IMR-90 (cell line): Measurements from ENCODE around the gene ITFG1.

Source experiments
- BHLHE40 ChIP-seq: fragments of 150-350 bp; IDR thresholded peaks from 2 replicates; pipeline ENCODE4 v1.6.1; 2016; ENCODE audit warnings: mild to moderate bottlenecking, low read depth, low read length
- CEBPB ChIP-seq: IDR thresholded peaks from 2 replicates; pipeline ENCODE4 v1.6.1; 2012; ENCODE audit warnings: low read depth, low read length, improper control_type of control experiment
- CHD1 ChIP-seq: IDR thresholded peaks from 2 replicates; pipeline ENCODE4 v1.6.1; 2012; ENCODE audit warnings: low read depth, low read length, improper control_type of control experiment
- FOS ChIP-seq: fragments of 150-350 bp; IDR thresholded peaks from 2 replicates; pipeline ENCODE4 v1.6.1; 2016; ENCODE audit warnings: low read depth, low read length
- MAZ ChIP-seq: IDR thresholded peaks from 2 replicates; pipeline ENCODE4 v1.6.1; 2012; ENCODE audit warnings: low read depth, mild to moderate bottlenecking, low read length, improper control_type of control experiment, moderate library complexity, borderline replicate concordance
- MXI1 ChIP-seq: IDR thresholded peaks from 2 replicates; pipeline ENCODE4 v1.6.1; 2012; ENCODE audit warnings: low read depth, mild to moderate bottlenecking, low read length, moderate library complexity, borderline replicate concordance
- POLR2A ChIP-seq: IDR thresholded peaks from 2 replicates; pipeline ENCODE4 v1.6.1; 2012; ENCODE audit warnings: mild to moderate bottlenecking, low read depth, low read length
- RAD21 ChIP-seq: IDR thresholded peaks from 2 replicates; pipeline ENCODE4 v1.6.1; 2012; ENCODE audit warnings: low read length, improper control_type of control experiment
- RCOR1 ChIP-seq: IDR thresholded peaks from 2 replicates; pipeline ENCODE4 v1.6.1; 2012; ENCODE audit warnings: mild to moderate bottlenecking, low read length, improper control_type of control experiment; ENCODE audit not compliant: insufficient replicate concordance
- RFX5 ChIP-seq: IDR thresholded peaks from 2 replicates; pipeline ENCODE4 v1.8.0; 2012; ENCODE audit warnings: low read depth, mild to moderate bottlenecking, low read length, moderate library complexity
- SMC3 ChIP-seq: fragments of 150-350 bp; IDR thresholded peaks from 2 replicates; pipeline ENCODE4 v1.6.1; 2016; ENCODE audit warnings: low read depth, mild to moderate bottlenecking, antibody characterized with exemption, low read length, moderate library complexity
- TF ChIP-seq, protein P1 (sequence below): conservative IDR thresholded peaks from 2 replicates; pipeline ENCODE4 v1.5.1; 2012; ENCODE audit warnings: mild to moderate bottlenecking, low read depth, low read length, improper control_type of control experiment
- TF ChIP-seq, protein P2 (sequence below): fragments of 150-350 bp; IDR thresholded peaks from 2 replicates; pipeline ENCODE4 v1.6.1; 2017; ENCODE audit warnings: mild to moderate bottlenecking, antibody characterized with exemption, low read length, low read depth

GRCh38 chr16:47382362-47382761, 78.5 kb downstream of the ITFG1 start:
- TF ChIP-seq POLR2A (no peak), RFX5 (no peak), RAD21 (no peak), FOS (no peak), SMC3 (no peak), CEBPB (no peak), MXI1 (no peak), MAZ (no peak), RCOR1 (no peak), BHLHE40 (no peak), CHD1 (no peak)
- TF ChIP-seq, protein P1, sequence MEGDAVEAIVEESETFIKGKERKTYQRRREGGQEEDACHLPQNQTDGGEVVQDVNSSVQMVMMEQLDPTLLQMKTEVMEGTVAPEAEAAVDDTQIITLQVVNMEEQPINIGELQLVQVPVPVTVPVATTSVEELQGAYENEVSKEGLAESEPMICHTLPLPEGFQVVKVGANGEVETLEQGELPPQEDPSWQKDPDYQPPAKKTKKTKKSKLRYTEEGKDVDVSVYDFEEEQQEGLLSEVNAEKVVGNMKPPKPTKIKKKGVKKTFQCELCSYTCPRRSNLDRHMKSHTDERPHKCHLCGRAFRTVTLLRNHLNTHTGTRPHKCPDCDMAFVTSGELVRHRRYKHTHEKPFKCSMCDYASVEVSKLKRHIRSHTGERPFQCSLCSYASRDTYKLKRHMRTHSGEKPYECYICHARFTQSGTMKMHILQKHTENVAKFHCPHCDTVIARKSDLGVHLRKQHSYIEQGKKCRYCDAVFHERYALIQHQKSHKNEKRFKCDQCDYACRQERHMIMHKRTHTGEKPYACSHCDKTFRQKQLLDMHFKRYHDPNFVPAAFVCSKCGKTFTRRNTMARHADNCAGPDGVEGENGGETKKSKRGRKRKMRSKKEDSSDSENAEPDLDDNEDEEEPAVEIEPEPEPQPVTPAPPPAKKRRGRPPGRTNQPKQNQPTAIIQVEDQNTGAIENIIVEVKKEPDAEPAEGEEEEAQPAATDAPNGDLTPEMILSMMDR = no peak
- TF ChIP-seq, protein P2, sequence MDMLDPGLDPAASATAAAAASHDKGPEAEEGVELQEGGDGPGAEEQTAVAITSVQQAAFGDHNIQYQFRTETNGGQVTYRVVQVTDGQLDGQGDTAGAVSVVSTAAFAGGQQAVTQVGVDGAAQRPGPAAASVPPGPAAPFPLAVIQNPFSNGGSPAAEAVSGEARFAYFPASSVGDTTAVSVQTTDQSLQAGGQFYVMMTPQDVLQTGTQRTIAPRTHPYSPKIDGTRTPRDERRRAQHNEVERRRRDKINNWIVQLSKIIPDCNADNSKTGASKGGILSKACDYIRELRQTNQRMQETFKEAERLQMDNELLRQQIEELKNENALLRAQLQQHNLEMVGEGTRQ = no peak
